HepG2 (cell line): Measurements from ENCODE around the gene TMCC2. TPM values are rescaled to one million over a fixed set of nuclear protein-coding genes. Genes with fewer than 3 reads are reported as not detected.

Experiments used
- DNMT1 ChIP-seq: sonication (generic); formaldehyde crosslinking; IDR thresholded peaks from 2 replicates; pipeline ENCODE4 v1.5.1; 2020; ENCODE audit warnings: mild to moderate bottlenecking, missing genetic modification reagents
- DPF2 ChIP-seq: sonication (generic); formaldehyde crosslinking; IDR thresholded peaks from 2 replicates; pipeline ENCODE4 v1.4.0; 2020; ENCODE audit warnings: mild to moderate bottlenecking, low read depth, missing genetic modification reagents, borderline replicate concordance
- GLMP ChIP-seq: sonication (generic); formaldehyde crosslinking; IDR thresholded peaks from 2 replicates; pipeline ENCODE4 v1.9.0; 2021; ENCODE audit warnings: missing genetic modification reagents, mild to moderate bottlenecking, borderline replicate concordance
- HMG20A ChIP-seq: IDR thresholded peaks from 2 replicates; pipeline ENCODE4 v1.6.1; 2016; ENCODE audit warnings: borderline replicate concordance
- HOMEZ ChIP-seq: IDR thresholded peaks from 2 replicates; pipeline ENCODE4 v1.6.1; 2016; ENCODE audit warnings: low read depth
- MIXL1 ChIP-seq: IDR thresholded peaks from 2 replicates; pipeline ENCODE4 v1.6.1; 2016
- NBN ChIP-seq: fragments of 450-650 bp; conservative IDR thresholded peaks from 2 replicates; pipeline ENCODE4 v1.6.1; 2017
- NFAT5 ChIP-seq: sonication (generic); formaldehyde crosslinking; IDR thresholded peaks from 2 replicates; pipeline ENCODE4 v1.4.0; 2020; ENCODE audit warnings: missing genetic modification reagents
- NFKBIZ ChIP-seq: IDR thresholded peaks from 2 replicates; pipeline ENCODE4 v1.6.1; 2018; ENCODE audit warnings: missing genetic modification reagents, missing compliant biosample characterization
- NKX3-1 ChIP-seq: sonication (generic); formaldehyde crosslinking; IDR thresholded peaks from 2 replicates; pipeline ENCODE4 v1.5.0; 2020; ENCODE audit warnings: missing genetic modification reagents
- NR2C2 ChIP-seq: sonication (generic); formaldehyde crosslinking; IDR thresholded peaks from 2 replicates; pipeline ENCODE4 v1.4.0; 2020; ENCODE audit warnings: missing genetic modification reagents, mild to moderate bottlenecking, moderate library complexity, borderline replicate concordance
- RXRA ChIP-seq: sonication (generic); formaldehyde crosslinking; IDR thresholded peaks from 2 replicates; pipeline ENCODE4 v1.5.1; 2020; ENCODE audit warnings: missing genetic modification reagents
- SRF ChIP-seq: IDR thresholded peaks from 2 replicates; pipeline ENCODE4 v1.6.1; 2011; ENCODE audit warnings: mild to moderate bottlenecking, low read depth, low read length, moderate library complexity
- SUZ12 ChIP-seq: fragments of 150-350 bp; IDR thresholded peaks from 2 replicates; pipeline ENCODE4 v1.6.1; 2014; ENCODE audit warnings: low read depth, low read length
- TFDP1 ChIP-seq: IDR thresholded peaks from 2 replicates; pipeline ENCODE4 v1.6.1; 2016; ENCODE audit warnings: missing compliant biosample characterization, missing genetic modification reagents, borderline replicate concordance
- WIZ ChIP-seq: sonication (generic); formaldehyde crosslinking; IDR thresholded peaks from 2 replicates; pipeline ENCODE4 v1.5.1; 2020; ENCODE audit warnings: mild to moderate bottlenecking, missing genetic modification reagents
- ZEB1 ChIP-seq: IDR thresholded peaks from 2 replicates; pipeline ENCODE4 v1.6.1; 2012; ENCODE audit warnings: mild to moderate bottlenecking, low read depth, inconsistent platforms; ENCODE audit not compliant: insufficient replicate concordance
- ZKSCAN5 ChIP-seq: sonication (generic); formaldehyde crosslinking; IDR thresholded peaks from 2 replicates; pipeline ENCODE4 v1.5.1; 2020; ENCODE audit warnings: mild to moderate bottlenecking, missing genetic modification reagents
- ZMAT5 ChIP-seq: sonication (generic); formaldehyde crosslinking; IDR thresholded peaks from 2 replicates; pipeline ENCODE4 v1.5.0; 2020; ENCODE audit warnings: mild to moderate bottlenecking, low read depth, missing genetic modification reagents, borderline replicate concordance
- ZNF567 ChIP-seq: sonication (generic); formaldehyde crosslinking; IDR thresholded peaks from 2 replicates; pipeline ENCODE4 v1.8.1; 2023; ENCODE audit warnings: mild to moderate bottlenecking, missing genetic modification reagents, borderline replicate concordance
- polyA plus RNA-seq, 8 experiments: library from polyadenylated mRNA; depleted of rRNA in 3 of 8; stranded (reverse) in 7 of 8; unstranded in 1 of 8; fragments of >200 nt; fragmentation: Illumina TruSeq in 4 of 8; extraction: Trizol in 4 of 8; gene quantifications; 2 replicates each; pipeline versions ENCODE4 v1.2.1 to v1.2.3, GENCODE V29; 2011 to 2016; ENCODE audit warnings: low read depth in 4 of 8, missing spikeins in 1 of 8, mixed read lengths in 1 of 8; ENCODE audit not compliant: insufficient read depth in 1 of 8
- total RNA-seq, 5 experiments: library from RNA; depleted of rRNA; stranded (reverse); fragments of >200 nt; fragmentation: Illumina TruSeq; extraction: Trizol; gene quantifications; 2 replicates each; pipeline ENCODE4 v1.2.3, GENCODE V29; 2016; ENCODE audit warnings: low read depth in 1 of 5

Gene TMCC2
- total and polyA plus RNA-seq, 2 of the 13 experiments (the other 11 are each of a cell fraction or from before 2014, with no cell fraction given) = 0.12 to 0.24 TPM

GRCh38 chr1:205284420-205285144 is 56.8 kb downstream of the TMCC2 start (continued):
- TF ChIP-seq NFAT5 (CRISPR knock-in tag) (no peak), TFDP1 (CRISPR knock-in tag) (peak; percentile 48; the same call in 1 of the 2 replicates), ZNF567 (CRISPR knock-in tag) (no peak), ZMAT5 (CRISPR knock-in tag) (no peak), NKX3-1 (CRISPR knock-in tag) (no peak), ZKSCAN5 (no peak), SUZ12 (no peak), NBN (no peak), DNMT1 (no peak), HMG20A (CRISPR knock-in tag) (peak; percentile 72; the same call in 1 of the 2 replicates), ZEB1 (peak; percentile 47), GLMP (CRISPR knock-in tag) (no peak), HOMEZ (CRISPR knock-in tag) (0 out of 2 replicates have a peak, but pooled peaks have one; percentile 41), MIXL1 (CRISPR knock-in tag) (no peak), SRF (no peak), NR2C2 (CRISPR knock-in tag) (peak; percentile 56; the same call in 1 of the 2 replicates), DPF2 (CRISPR knock-in tag) (peak; percentile 78), WIZ (CRISPR knock-in tag) (no peak), RXRA (CRISPR knock-in tag) (peak; percentile 84; the same call in 1 of the 2 replicates), NFKBIZ (no peak)
